HCT116 (cell line): Measurements from ENCODE around the gene SLC12A8. TPM values are rescaled to one million over a fixed set of nuclear protein-coding genes. Genes with fewer than 3 reads are reported as not detected.
"Not testable (repeated sequence)": the region's sequence is repeated elsewhere in the genome, so short reads cannot be mapped to it uniquely, and the experiment has no call there.

Source experiments
- ATAC-seq: fragments of 200-7000 bp; cut with Tn5 transposase; 2 replicates; pipeline ENCODE4 v1.9.1; 2020; ENCODE audit warnings: mild to moderate bottlenecking, moderate library complexity
- BruUV-seq: library from RNA; stranded (reverse); fragments of 400-500 nt; replicated peaks from 2 replicates; lab custom pipeline; 2021; lab: Mats Ljungman, UMichigan
- CTCF ChIA-PET: fragments of 300-600 bp; sonication (Branson Sonifier 250); formaldehyde crosslinking; loops from one replicate; lab custom pipeline; 2021; ENCODE audit warnings: antibody characterized with exemption; lab: Charles Lee
- POLR2A ChIA-PET: fragments of 300-600, 350-600 bp; sonication (Branson Sonifier 250); formaldehyde crosslinking; loops from one replicate; lab custom pipeline; 2021; ENCODE audit warnings: antibody characterized with exemption; lab: Charles Lee
- RAD21 ChIA-PET, 2 experiments: fragments of 300-600 bp; sonication (Branson Sonifier 250); formaldehyde crosslinking; loops; one replicate each; lab custom pipeline; 2023; ENCODE audit warnings: low total read pairs in 2 of 2; ENCODE audit not compliant: uncharacterized antibody in 2 of 2, unreplicated experiment in 2 of 2, low non-redundant PET in 1 of 2; lab: Charles Lee
- DNase-seq: peaks from one replicate; pipeline ENCODE4 v3.0.0-alpha.2; 2010; ENCODE audit warnings: low read depth, low spot score
- H2AFZ ChIP-seq: fragments of 200-600 bp; shearing (Covaris generic), sonication (generic); 2 replicates; pipeline ENCODE4 v1.6.1; 2017; ENCODE audit warnings: low read depth, mixed run types, mixed read lengths, antibody characterized with exemption, low read length; ENCODE audit not compliant: poor library complexity, severe bottlenecking
- H3K27ac ChIP-seq: 2 replicates; pipeline ENCODE4 v1.5.1; 2012; ENCODE audit warnings: low read depth, low read length
- H3K27me3 ChIP-seq: fragments of 200-600 bp; sonication (generic); 2 replicates; pipeline ENCODE4 v1.6.1; 2016; ENCODE audit warnings: mixed run types, low read length, mixed read lengths; ENCODE audit not compliant: insufficient read depth
- H3K36me3 ChIP-seq, 2 experiments: fragments of 200-500 bp in 1 of 2; fragments of 200-600 bp in 1 of 2; sonication (Bioruptor generic) in 1 of 2; sonication (generic) in 1 of 2; 2 replicates each; pipeline versions ENCODE4 v1.5.1 to v1.6.1; 2014 to 2016; ENCODE audit warnings: low read length in 2 of 2, inconsistent platforms in 1 of 2, mixed read lengths in 1 of 2, mixed run types in 1 of 2; ENCODE audit not compliant: insufficient read depth in 2 of 2, control insufficient read depth in 1 of 2
- H3K4me1 ChIP-seq, 2 experiments: fragments of 200-600 bp in 1 of 2; sonication (generic) in 1 of 2; 2 replicates each; pipeline versions ENCODE4 v1.5.1 to v1.6.1; 2012 to 2017; ENCODE audit warnings: low read length in 2 of 2, inconsistent platforms in 1 of 2, mild to moderate bottlenecking in 1 of 2, mixed read lengths in 1 of 2, mixed run types in 1 of 2, moderate library complexity in 1 of 2; ENCODE audit not compliant: insufficient read depth in 2 of 2, control insufficient read depth in 1 of 2
- H3K4me2 ChIP-seq: fragments of 200-600 bp; sonication (generic); 2 replicates; pipeline ENCODE4 v1.6.1; 2017; ENCODE audit warnings: mixed run types, low read length, mixed read lengths
- H3K4me3 ChIP-seq, 2 experiments: fragments of 200-600 bp in 1 of 2; sonication (generic) in 1 of 2; replicated peaks in 1 of 2; 2 replicates each; pipeline ENCODE4 v1.5.1; 2011 to 2016; ENCODE audit warnings: low read length in 2 of 2, control low read depth in 1 of 2, low read depth in 1 of 2, mild to moderate bottlenecking in 1 of 2, mixed read lengths in 1 of 2, mixed run types in 1 of 2
- H3K79me2 ChIP-seq: fragments of 200-600 bp; sonication (generic); 2 replicates; pipeline ENCODE4 v1.6.1; 2017; ENCODE audit warnings: mild to moderate bottlenecking, mixed run types, low read length, moderate library complexity, mixed read lengths; ENCODE audit not compliant: insufficient read depth
- H3K9ac ChIP-seq: fragments of 200-600 bp; sonication (generic); 2 replicates; pipeline ENCODE4 v1.6.1; 2016; ENCODE audit warnings: low read length, mixed read lengths
- H3K9me2 ChIP-seq: fragments of 200-600 bp; sonication (generic), shearing (Covaris generic); 2 replicates; pipeline ENCODE4 v1.6.1; 2017; ENCODE audit warnings: mixed run types, mild to moderate bottlenecking, moderate library complexity; ENCODE audit not compliant: insufficient read depth
- H3K9me3 ChIP-seq, 2 experiments: fragments of 200-500 bp in 1 of 2; fragments of 200-600 bp in 1 of 2; sonication (Bioruptor generic) in 1 of 2; sonication (generic) in 1 of 2; 2 replicates each; pipeline ENCODE4 v1.6.1; 2014 to 2017; ENCODE audit warnings: low read length in 2 of 2, mixed read lengths in 2 of 2, inconsistent platforms in 1 of 2, low read depth in 1 of 2, mild to moderate bottlenecking in 1 of 2, mixed run types in 1 of 2, moderate library complexity in 1 of 2; ENCODE audit not compliant: control insufficient read depth in 1 of 2, insufficient read depth in 1 of 2
- H4K20me1 ChIP-seq: fragments of 200-600 bp; sonication (generic), shearing (Covaris generic); 2 replicates; pipeline ENCODE4 v1.6.1; 2017; ENCODE audit warnings: mixed run types, mild to moderate bottlenecking, moderate library complexity; ENCODE audit not compliant: insufficient read depth
- CBX3 ChIP-seq: IDR thresholded peaks from 2 replicates; pipeline ENCODE4 v1.6.1; 2012; ENCODE audit warnings: low read depth
- EGR1 ChIP-seq: IDR thresholded peaks from 2 replicates; pipeline ENCODE4 v1.6.1; 2012; ENCODE audit warnings: low read depth
- FOSL1 ChIP-seq: IDR thresholded peaks from 2 replicates; pipeline ENCODE4 v1.6.1; 2012; ENCODE audit warnings: low read depth
- JUND ChIP-seq: IDR thresholded peaks from 2 replicates; pipeline ENCODE4 v1.6.1; 2012
- POLR2AphosphoS5 ChIP-seq: IDR thresholded peaks from 2 replicates; pipeline ENCODE4 v1.6.1; 2011; ENCODE audit warnings: mild to moderate bottlenecking, low read depth, low read length, moderate library complexity
- SRF ChIP-seq: IDR thresholded peaks from 2 replicates; pipeline ENCODE4 v1.6.1; 2012; ENCODE audit warnings: low read depth
- TCF7L2 ChIP-seq: IDR thresholded peaks from 2 replicates; pipeline ENCODE4 v1.7.0; 2011; ENCODE audit warnings: borderline replicate concordance, inconsistent platforms; ENCODE audit not compliant: insufficient read depth, insufficient read length; ENCODE audit errors: extremely low read depth
- ZNF274 ChIP-seq: fragments of 200-500 bp; sonication (Bioruptor generic); IDR thresholded peaks from 2 replicates; pipeline ENCODE4 v1.6.1; 2014; ENCODE audit warnings: mild to moderate bottlenecking, low read depth, low read length, inconsistent platforms
- intact Hi-C: fragments of 100-400 bp; cut with micrococcal nuclease; formaldehyde crosslinking; loops from 2 replicates; pipeline ENCODE4 v1.10.0; 2022
- total RNA-seq: library from RNA; stranded (reverse); gene quantifications from one replicate; pipeline ENCODE4 v1.2.1, GENCODE V29; 2021; ENCODE audit not compliant: unreplicated experiment
- TF ChIP-seq, protein P1 (sequence below): IDR thresholded peaks from 2 replicates; pipeline ENCODE4 v1.6.1; 2012
- TF ChIP-seq, protein P2 (sequence below): IDR thresholded peaks from 2 replicates; pipeline ENCODE4 v1.6.1; 2012

SLC12A8 gene
- total RNA-seq, 1 experiment from 2014 or later, result 19.9 TPM

DNA sequence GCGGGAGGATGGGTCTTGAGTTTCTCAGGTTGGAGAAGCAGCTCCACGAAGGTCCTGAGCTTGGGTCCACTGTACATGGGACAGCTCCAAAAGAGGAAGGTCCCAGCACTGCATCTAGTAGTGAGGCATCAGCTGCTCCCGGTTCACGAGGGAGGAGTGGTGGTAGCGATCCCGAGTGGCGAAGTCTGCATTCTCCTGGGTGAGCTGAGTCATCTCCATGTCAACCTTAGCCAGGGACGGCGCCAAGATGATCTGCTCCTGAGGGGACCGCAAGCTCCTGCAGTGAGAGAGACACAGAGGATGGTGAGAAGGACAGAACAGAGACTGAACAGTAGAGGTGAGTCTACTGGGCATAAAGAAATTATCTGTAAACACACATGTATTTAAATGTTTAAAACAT lies 128.8 kb downstream of the SLC12A8 start:
- POLR2A ChIA-PET, result no interaction called here
- intact Hi-C loops, result no loop called here
- TF ChIP-seq, protein P1, sequence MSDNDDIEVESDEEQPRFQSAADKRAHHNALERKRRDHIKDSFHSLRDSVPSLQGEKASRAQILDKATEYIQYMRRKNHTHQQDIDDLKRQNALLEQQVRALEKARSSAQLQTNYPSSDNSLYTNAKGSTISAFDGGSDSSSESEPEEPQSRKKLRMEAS, result no peak
- TF ChIP-seq EGR1, result no peak
- TF ChIP-seq SRF, result no peak
- no peak for TF ChIP-seq POLR2AphosphoS5
- no peak for TF ChIP-seq TCF7L2
- TF ChIP-seq ZNF274, result no peak
- TF ChIP-seq JUND, result no peak
- TF ChIP-seq CBX3, result no peak
- TF ChIP-seq FOSL1, result no peak
- TF ChIP-seq, protein P2, sequence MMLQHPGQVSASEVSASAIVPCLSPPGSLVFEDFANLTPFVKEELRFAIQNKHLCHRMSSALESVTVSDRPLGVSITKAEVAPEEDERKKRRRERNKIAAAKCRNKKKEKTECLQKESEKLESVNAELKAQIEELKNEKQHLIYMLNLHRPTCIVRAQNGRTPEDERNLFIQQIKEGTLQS, result no peak
- Histone ChIP-seq H3K27me3 (no peaks in the 10 kb centered on the region), H4K20me1 (peaks cover 8% of the 10 kb centered on the region; the same call in 1 of the 2 replicates), H3K79me2 (no peaks in the 10 kb centered on the region), H3K27ac (no peak overlapping the region), H3K9me3 (no peaks in the 10 kb centered on the region), H2AFZ (no peak overlapping the region), H3K4me1 (peaks cover 10 to 30% of the 10 kb centered on the region in 2 experiments), H3K9ac (no peak overlapping the region), H3K36me3 (no peaks in the 10 kb centered on the region; a peak in 1 of 4 replicates), H3K4me2 (no peak overlapping the region), H3K9me2 (no peaks in the 10 kb centered on the region), H3K4me3 (no peak overlapping the region)
- CTCF ChIA-PET, result no interaction called here
- no TSS peak for BruUV-seq
- RAD21 ChIA-PET, result no interaction called here
- DNase-seq (no peak), ATAC-seq (no peak)

DNA sequence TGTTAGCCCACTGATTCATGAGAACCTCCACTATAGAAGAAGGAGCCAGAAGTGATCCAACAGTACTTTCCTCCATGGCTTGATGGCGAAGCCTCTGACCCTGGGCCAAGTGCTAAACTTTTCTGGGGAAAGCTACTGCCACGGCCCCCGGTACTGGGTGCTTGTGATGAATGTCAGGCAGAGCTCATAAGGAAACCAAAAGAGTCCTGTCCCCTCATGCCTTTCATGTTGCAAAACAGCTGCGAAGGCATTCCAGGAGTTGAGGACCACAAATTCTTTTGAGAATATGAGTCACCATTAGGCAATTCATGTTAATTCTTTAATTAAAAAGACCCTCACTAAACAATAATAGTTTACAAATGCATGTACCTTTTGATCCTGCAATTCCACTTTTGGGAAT lies 130.2 kb downstream of the SLC12A8 start:
- DNase-seq, POLR2A ChIA-PET, H3K27ac ChIP-seq, ATAC-seq, H4K20me1 ChIP-seq, BruUV-seq, intact Hi-C loops, H3K4me2 ChIP-seq, H3K27me3 ChIP-seq, H3K4me3 ChIP-seq, CTCF ChIA-PET, H2AFZ ChIP-seq, H3K9ac ChIP-seq, H3K79me2 ChIP-seq, RAD21 ChIA-PET, H3K9me3 ChIP-seq, H3K9me2 ChIP-seq: not testable (repeated sequence)
- H3K4me1 ChIP-seq, result peaks cover 11 to 34% of the 10 kb centered on the region in 2 experiments
- H3K36me3 ChIP-seq, result peaks cover 0 to 10% of the 10 kb centered on the region in 2 experiments; a peak in 1 of 4 replicates
